Thyroid gland (tissue), 4 donors: ENCODE data around the gene NOXA1. TPM values are rescaled to one million over a fixed set of nuclear protein-coding genes. Genes with fewer than 3 reads are reported as not detected.

Source experiments
- DNase-seq, 2 donors: peaks; one replicate each; pipeline ENCODE4 v3.0.0-alpha.2; 2019
- H3K27ac ChIP-seq, 3 donors: fragments of 200-600 bp; sonication (generic); 1 replicate in 2 of 3; 2 replicates in 1 of 3; pipeline ENCODE4 v1.5.1; 2016 to 2019; ENCODE audit warnings: mild to moderate bottlenecking in 1 of 3, moderate library complexity in 1 of 3
- H3K27me3 ChIP-seq: fragments of 200-600 bp; sonication (generic); one replicate; pipeline ENCODE4 v1.5.1; 2019
- H3K36me3 ChIP-seq, 2 donors: fragments of 200-600 bp; sonication (generic); one replicate each; pipeline ENCODE4 v1.5.1; 2016 to 2019
- H3K4me1 ChIP-seq, 2 donors: fragments of 200-600 bp; sonication (generic); one replicate each; pipeline ENCODE4 v1.5.1; 2017 to 2019
- H3K4me3 ChIP-seq, 3 donors: fragments of 200-600 bp; sonication (generic); replicated peaks in 1 of 3; 1 replicate in 2 of 3; 2 replicates in 1 of 3; pipeline ENCODE4 v1.5.1; 2016; ENCODE audit warnings: mild to moderate bottlenecking in 1 of 3
- H3K9me3 ChIP-seq: fragments of 200-600 bp; sonication (generic); one replicate; pipeline ENCODE4 v1.5.1; 2017
- POLR2A ChIP-seq, 2 donors: fragments of 450-650 bp; IDR thresholded peaks; one replicate each; pipeline ENCODE4 v1.6.1; 2017; ENCODE audit warnings: antibody characterized with exemption in 2 of 2, mild to moderate bottlenecking in 2 of 2, moderate library complexity in 1 of 2
- WGBS, 2 donors: methylation state at CpG; one replicate each; pipeline ENCODE4 v1.1.5; 2017; 5-methylcytosine and 5-hydroxymethylcytosine counted together
- intact Hi-C: fragments of 100-400 bp; cut with DNase I; formaldehyde crosslinking; loops from one replicate; pipeline ENCODE4 v1.15.1; 2023
- total RNA-seq, 4 donors: library from RNA; depleted of rRNA; stranded (reverse); fragments of >200 nt; gene quantifications; one replicate each; pipeline ENCODE4 v1.2.3, GENCODE V29; 2016
- TF ChIP-seq, protein P1 (sequence below), 6 experiments: fragments of 200-600 bp in 3 of 6; fragments of 450-650 bp in 3 of 6; sonication (generic) in 3 of 6; IDR thresholded peaks; one replicate each; pipeline ENCODE4 v1.5.1; 2016 to 2019; ENCODE audit warnings: antibody characterized with exemption in 6 of 6, mild to moderate bottlenecking in 2 of 6, inconsistent platforms in 1 of 6, moderate library complexity in 1 of 6

Gene NOXA1
- total RNA-seq, 4 donors from 2014 or later: 5.4 to 16.6 (median 10.0) TPM

- WGBS, 2 donors: 88 to 95% methylated on average over 9 to 14 of the region's 15 CpGs
- no peak for DNase-seq
These were observed 12.3 kb upstream of the NOXA1 start for GRCh38 chr9:137410891-137411249.

DNA sequence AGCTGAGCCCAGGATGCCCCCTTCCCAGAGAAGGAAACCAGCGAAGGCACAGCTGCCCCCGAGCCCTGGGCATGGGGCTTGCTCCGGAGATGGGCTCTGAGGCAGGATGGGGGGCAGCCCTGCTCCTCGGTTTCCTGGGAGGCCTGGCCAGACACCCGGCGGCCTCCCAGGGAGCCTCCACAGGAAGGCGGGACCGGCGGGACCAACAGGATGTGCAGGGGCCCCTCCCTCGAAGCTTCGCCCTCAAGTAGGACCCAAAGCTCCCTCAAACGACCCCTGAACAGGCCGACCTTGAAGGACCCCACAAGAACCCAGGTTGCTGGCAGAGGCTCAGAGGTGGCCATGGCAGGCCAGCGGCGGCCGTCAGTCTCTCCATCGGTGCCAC lies 11.9 kb upstream of the NOXA1 start:
- Histone ChIP-seq H3K36me3 (no peaks in the 10 kb centered on the region), H3K27me3 (no peaks in the 10 kb centered on the region), H3K27ac (no peak overlapping the region), H3K4me3 (no peak overlapping the region), H3K9me3 (no peaks in the 10 kb centered on the region), H3K4me1 (peaks cover 22 to 43% of the 10 kb centered on the region in 2 donors)
- intact Hi-C loops: no loop called here
- no peak for DNase-seq
- 58 to 77% methylated on average over 6 to 11 of the region's 17 CpGs for WGBS, 2 donors
- no peak for TF ChIP-seq POLR2A (IDR thresholded peaks at IDR 0.05)
- TF ChIP-seq, protein P1, sequence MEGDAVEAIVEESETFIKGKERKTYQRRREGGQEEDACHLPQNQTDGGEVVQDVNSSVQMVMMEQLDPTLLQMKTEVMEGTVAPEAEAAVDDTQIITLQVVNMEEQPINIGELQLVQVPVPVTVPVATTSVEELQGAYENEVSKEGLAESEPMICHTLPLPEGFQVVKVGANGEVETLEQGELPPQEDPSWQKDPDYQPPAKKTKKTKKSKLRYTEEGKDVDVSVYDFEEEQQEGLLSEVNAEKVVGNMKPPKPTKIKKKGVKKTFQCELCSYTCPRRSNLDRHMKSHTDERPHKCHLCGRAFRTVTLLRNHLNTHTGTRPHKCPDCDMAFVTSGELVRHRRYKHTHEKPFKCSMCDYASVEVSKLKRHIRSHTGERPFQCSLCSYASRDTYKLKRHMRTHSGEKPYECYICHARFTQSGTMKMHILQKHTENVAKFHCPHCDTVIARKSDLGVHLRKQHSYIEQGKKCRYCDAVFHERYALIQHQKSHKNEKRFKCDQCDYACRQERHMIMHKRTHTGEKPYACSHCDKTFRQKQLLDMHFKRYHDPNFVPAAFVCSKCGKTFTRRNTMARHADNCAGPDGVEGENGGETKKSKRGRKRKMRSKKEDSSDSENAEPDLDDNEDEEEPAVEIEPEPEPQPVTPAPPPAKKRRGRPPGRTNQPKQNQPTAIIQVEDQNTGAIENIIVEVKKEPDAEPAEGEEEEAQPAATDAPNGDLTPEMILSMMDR (IDR thresholded peaks at IDR 0.05): no peak

More at GRCh38 chr9:137410891-137411249, 12.3 kb upstream of the NOXA1 start:
- Histone ChIP-seq H3K27ac (no peak overlapping the region), H3K27me3 (no peaks in the 10 kb centered on the region), H3K36me3 (no peaks in the 10 kb centered on the region), H3K4me1 (peaks cover 22 to 45% of the 10 kb centered on the region in 2 donors), H3K9me3 (no peaks in the 10 kb centered on the region), H3K4me3 (no peak overlapping the region)
- intact Hi-C loops: no loop called here
- no peak for TF ChIP-seq POLR2A (IDR thresholded peaks at IDR 0.05)
- TF ChIP-seq, protein P1 (IDR thresholded peaks at IDR 0.05): no peak

DNA sequence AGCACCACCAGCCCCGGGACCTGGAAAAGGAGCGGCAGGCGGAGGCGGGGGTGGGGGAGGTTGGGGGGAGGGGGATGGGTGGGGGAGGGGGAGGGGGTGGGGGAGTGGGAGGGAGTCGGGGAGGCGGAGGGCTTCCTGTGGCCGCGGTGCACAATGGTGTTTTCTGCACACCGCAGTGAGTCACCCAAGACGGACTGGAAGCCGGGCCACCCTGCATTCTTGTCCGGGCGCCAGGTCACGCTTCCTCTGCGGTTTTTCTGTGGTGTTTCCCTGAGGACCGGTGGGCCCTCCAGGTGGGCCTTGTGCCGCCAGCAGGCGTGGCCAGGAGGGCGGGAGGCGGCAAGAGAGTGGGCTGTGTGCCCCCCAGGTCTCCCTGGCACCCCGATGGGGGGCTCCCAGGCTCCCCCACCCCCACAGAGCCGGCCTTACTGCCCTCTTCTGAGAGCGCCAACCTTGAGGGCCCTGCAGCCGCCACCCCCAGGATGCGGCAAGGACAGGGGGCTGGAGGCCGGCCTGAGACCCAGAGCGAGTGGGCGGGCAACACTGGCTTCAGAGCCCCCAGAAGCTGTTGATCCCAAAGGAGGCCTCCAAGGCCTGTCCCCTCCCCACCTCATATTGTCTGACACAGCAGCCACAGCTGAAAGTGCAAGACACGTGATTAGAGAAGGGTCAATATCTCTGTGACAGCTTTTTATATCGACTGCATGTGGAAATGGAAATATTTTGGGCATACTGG lies 11.4 kb upstream of the NOXA1 start:
- H3K27ac ChIP-seq: peak overlapping the region; percentile 57 to 81 (median 65)
- H3K9me3 ChIP-seq: no peaks in the 10 kb centered on the region
- DNase-seq: peak; percentile 71 to 83
- no peaks in the 10 kb centered on the region for H3K36me3 ChIP-seq
- 54 to 64% methylated on average over 22 to 29 of the region's 30 CpGs for WGBS, 2 donors
- no peak for TF ChIP-seq POLR2A (IDR thresholded peaks at IDR 0.05)
- TF ChIP-seq, protein P1 (IDR thresholded peaks at IDR 0.05): no peak
- H3K4me3 ChIP-seq: no peak overlapping the region
- H3K4me1 ChIP-seq: peaks cover 16 to 37% of the 10 kb centered on the region in 2 donors
- no peaks in the 10 kb centered on the region for H3K27me3 ChIP-seq
- intact Hi-C loops: no loop called here

GRCh38 chr9:137412431-137412830 lies 10.8 kb upstream of the NOXA1 start:
- no peak for DNase-seq

DNA sequence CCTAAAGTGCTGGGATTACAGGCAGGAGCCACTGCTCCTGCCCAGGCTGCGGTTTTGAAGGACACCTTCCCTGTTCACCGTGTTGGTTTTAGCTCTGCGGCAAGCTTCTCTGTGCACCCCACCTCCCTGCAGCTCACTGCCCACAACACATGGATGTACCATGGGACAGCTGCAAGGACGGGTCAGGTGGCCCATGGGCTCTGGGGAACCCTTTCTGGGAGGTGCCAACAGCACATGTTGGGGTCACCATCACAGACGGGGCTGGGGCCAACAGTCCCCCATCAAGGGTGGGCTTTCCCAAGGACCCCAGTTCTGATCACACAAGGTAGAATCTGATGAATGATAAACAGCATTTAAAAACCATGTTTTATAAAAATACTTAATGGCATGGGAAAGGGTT lies 7.7 kb upstream of the NOXA1 start:
- no peak for DNase-seq
- no peaks in the 10 kb centered on the region for H3K9me3 ChIP-seq
- intact Hi-C loops: no loop called here
- TF ChIP-seq POLR2A (IDR thresholded peaks at IDR 0.05): no peak
- TF ChIP-seq, protein P1 (IDR thresholded peaks at IDR 0.05): no peak
- no peak overlapping the region for H3K4me3 ChIP-seq
- H3K27me3 ChIP-seq: no peaks in the 10 kb centered on the region
- no peaks in the 10 kb centered on the region for H3K36me3 ChIP-seq
- peaks cover 10 to 24% of the 10 kb centered on the region in 2 donors for H3K4me1 ChIP-seq
- WGBS, 2 donors: 89 to 98% methylated on average over 5 of the region's 5 CpGs
- H3K27ac ChIP-seq: no peak overlapping the region

More at GRCh38 chr9:137412431-137412830, 10.8 kb upstream of the NOXA1 start:
- intact Hi-C loops: no loop called here
- Histone ChIP-seq H3K9me3 (no peaks in the 10 kb centered on the region), H3K36me3 (no peaks in the 10 kb centered on the region), H3K4me1 (peaks cover 11 to 32% of the 10 kb centered on the region in 2 donors), H3K27ac (peak overlapping the region in 1 of 3 donors; percentile 81), H3K4me3 (no peak overlapping the region), H3K27me3 (no peaks in the 10 kb centered on the region)
- TF ChIP-seq, protein P1 (IDR thresholded peaks at IDR 0.05): no peak
- no peak for TF ChIP-seq POLR2A (IDR thresholded peaks at IDR 0.05)
- WGBS, 2 donors: 87 to 88% methylated on average over 7 to 10 of the region's 10 CpGs
